Glutamatergic neuron (in vitro differentiated cells): Measurements from ENCODE around the gene FLAD1. TPM values are rescaled to one million over a fixed set of nuclear protein-coding genes. Genes with fewer than 3 reads are reported as not detected.
A peak's percentile ranks its signal among the peaks of the same experiment; 100 is the strongest.

Experiments
- DNase-seq: peaks from one replicate; pipeline ENCODE4 v3.0.0; 2022
- H3K27ac Mint-ChIP-seq: one replicate; pipeline ENCODE4 v1.8.0; 2020; ENCODE audit warnings: mild to moderate bottlenecking, mixed read lengths, inconsistent platforms; ENCODE audit not compliant: unreplicated experiment
- H3K27me3 Mint-ChIP-seq: one replicate; pipeline ENCODE4 v1.8.0; 2020; ENCODE audit warnings: mild to moderate bottlenecking, moderate library complexity, mixed read lengths, inconsistent platforms; ENCODE audit not compliant: unreplicated experiment
- H3K36me3 Mint-ChIP-seq: one replicate; pipeline ENCODE4 v1.8.0; 2020; ENCODE audit warnings: mild to moderate bottlenecking, mixed read lengths, inconsistent platforms; ENCODE audit not compliant: unreplicated experiment
- H3K4me1 Mint-ChIP-seq: one replicate; pipeline ENCODE4 v1.8.0; 2020; ENCODE audit warnings: mild to moderate bottlenecking, low read depth, mixed read lengths, inconsistent platforms; ENCODE audit not compliant: unreplicated experiment
- H3K4me3 Mint-ChIP-seq: one replicate; pipeline ENCODE4 v1.8.0; 2020; ENCODE audit warnings: mild to moderate bottlenecking, mixed read lengths, inconsistent platforms; ENCODE audit not compliant: unreplicated experiment
- H3K9me3 Mint-ChIP-seq: one replicate; pipeline ENCODE4 v1.8.0; 2020; ENCODE audit warnings: mild to moderate bottlenecking, moderate library complexity, mixed read lengths, inconsistent platforms; ENCODE audit not compliant: unreplicated experiment
- total RNA-seq: library from RNA; stranded (reverse); fragmentation: NEBNext Ultra II Directional; extraction: Animal tissue kit (Norgen Biotek cat#: 25700); gene quantifications from one replicate; pipeline ENCODE4 v1.2.1, GENCODE V29; 2021; ENCODE audit not compliant: unreplicated experiment
- TF ChIP-seq, protein P1 (sequence below): fragments of 200-600 bp; sonication (generic); IDR thresholded peaks from one replicate; pipeline ENCODE4 v1.5.0; 2021; ENCODE audit not compliant: partially characterized antibody, unreplicated experiment

The FLAD1 gene
- total RNA-seq, 1 donor from 2014 or later, result 68.8 TPM

DNA sequence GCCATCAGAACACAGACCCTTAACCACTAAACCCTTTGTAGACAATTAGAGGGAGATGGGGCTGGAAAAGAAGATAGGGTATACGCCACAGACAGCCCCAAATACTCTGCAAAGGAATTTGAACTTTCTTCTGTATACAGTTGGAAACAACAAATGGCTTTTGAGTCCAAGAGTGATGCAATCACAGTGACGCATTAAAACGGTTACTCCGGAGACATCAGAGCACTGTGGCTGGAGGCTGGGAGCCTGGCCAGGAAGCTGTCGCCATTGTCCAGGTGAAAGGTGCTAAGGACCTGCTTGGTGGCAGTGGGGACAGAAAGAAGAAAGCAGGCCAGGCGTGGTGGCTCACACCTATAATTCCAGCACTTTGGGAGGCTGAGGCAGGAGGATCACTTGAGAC, 4.2 kb downstream of the FLAD1 start:
- peaks cover 5% of the 10 kb centered on the region for H3K36me3 Mint-ChIP-seq
- no peak overlapping the region for H3K27ac Mint-ChIP-seq
- peaks cover 3% of the 10 kb centered on the region for H3K4me1 Mint-ChIP-seq
- TF ChIP-seq, protein P1, sequence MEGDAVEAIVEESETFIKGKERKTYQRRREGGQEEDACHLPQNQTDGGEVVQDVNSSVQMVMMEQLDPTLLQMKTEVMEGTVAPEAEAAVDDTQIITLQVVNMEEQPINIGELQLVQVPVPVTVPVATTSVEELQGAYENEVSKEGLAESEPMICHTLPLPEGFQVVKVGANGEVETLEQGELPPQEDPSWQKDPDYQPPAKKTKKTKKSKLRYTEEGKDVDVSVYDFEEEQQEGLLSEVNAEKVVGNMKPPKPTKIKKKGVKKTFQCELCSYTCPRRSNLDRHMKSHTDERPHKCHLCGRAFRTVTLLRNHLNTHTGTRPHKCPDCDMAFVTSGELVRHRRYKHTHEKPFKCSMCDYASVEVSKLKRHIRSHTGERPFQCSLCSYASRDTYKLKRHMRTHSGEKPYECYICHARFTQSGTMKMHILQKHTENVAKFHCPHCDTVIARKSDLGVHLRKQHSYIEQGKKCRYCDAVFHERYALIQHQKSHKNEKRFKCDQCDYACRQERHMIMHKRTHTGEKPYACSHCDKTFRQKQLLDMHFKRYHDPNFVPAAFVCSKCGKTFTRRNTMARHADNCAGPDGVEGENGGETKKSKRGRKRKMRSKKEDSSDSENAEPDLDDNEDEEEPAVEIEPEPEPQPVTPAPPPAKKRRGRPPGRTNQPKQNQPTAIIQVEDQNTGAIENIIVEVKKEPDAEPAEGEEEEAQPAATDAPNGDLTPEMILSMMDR, result no peak
- no peak overlapping the region for H3K4me3 Mint-ChIP-seq
- peaks cover 2% of the 10 kb centered on the region for H3K9me3 Mint-ChIP-seq
- DNase-seq, result no peak
- H3K27me3 Mint-ChIP-seq, result peaks cover 3% of the 10 kb centered on the region

DNA sequence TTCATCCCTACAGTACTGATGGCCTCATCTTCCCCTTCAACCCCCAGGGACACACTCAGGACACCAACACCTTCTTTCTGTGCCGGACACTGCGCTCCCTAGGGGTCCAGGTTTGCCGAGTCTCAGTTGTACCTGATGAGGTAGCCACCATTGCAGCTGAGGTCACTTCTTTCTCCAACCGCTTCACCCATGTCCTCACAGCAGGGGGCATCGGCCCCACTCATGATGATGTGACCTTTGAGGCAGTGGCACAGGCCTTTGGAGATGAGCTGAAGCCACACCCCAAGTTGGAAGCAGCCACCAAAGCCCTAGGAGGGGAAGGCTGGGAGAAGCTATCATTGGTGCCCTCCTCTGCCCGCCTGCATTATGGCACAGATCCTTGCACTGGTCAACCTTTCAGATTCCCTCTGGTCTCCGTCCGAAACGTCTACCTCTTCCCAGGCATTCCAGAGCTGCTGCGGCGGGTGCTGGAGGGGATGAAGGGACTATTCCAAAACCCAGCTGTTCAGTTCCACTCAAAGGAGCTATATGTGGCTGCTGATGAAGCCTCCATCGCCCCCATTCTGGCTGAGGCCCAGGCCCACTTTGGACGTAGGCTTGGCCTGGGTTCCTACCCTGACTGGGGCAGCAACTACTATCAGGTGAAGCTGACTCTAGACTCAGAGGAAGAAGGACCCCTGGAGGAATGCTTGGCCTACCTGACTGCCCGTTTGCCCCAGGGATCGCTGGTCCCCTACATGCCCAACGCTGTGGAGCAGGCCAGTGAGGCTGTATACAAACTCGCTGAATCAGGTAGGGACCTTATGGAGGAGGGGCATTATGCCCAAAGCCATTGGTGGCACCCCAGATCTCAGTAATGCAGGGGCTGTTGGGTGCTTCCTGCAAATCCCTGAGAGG, 5.2 kb downstream of the FLAD1 start:
- Mint-ChIP-seq H3K9me3 (peaks cover 2% of the 10 kb centered on the region), H3K4me1 (peaks cover 3% of the 10 kb centered on the region), H3K4me3 (no peak overlapping the region), H3K36me3 (peaks cover 5% of the 10 kb centered on the region), H3K27me3 (peaks cover 5% of the 10 kb centered on the region), H3K27ac (no peak overlapping the region)
- TF ChIP-seq, protein P1, result no peak
- no peak for DNase-seq

DNA sequence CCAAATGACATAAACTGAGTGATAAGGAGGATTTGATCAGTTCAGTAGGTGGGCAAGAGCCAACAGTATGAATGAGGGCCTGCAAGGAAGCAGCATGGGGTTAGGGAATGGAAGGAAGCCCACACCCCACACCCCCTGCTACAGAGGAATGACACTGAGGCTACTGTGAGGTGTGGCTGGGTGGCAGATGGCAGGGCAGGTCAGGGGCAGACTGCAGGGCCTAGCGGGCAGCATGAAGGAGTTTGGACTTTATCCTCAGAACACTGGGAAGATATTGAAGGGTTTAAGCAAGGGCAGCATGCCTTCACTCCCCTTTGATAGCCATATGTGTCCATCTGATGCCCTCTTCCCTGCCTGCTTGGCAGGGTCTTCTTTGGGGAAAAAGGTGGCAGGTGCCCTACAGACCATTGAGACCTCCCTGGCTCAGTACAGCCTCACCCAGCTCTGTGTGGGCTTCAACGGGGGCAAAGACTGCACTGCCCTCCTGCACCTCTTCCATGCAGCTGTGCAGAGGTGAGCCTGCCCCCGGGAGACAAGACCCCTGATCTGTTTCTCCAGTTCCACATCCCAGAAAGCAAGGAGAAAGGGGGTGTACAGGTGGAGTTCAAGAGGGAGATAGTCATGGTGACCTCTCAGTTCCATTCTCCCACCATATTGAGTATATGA, 6.2 kb downstream of the FLAD1 start:
- Mint-ChIP-seq H3K27ac (peak overlapping the region; percentile 14), H3K4me1 (peaks cover 3% of the 10 kb centered on the region), H3K9me3 (no peaks in the 10 kb centered on the region), H3K36me3 (peaks cover 5% of the 10 kb centered on the region), H3K27me3 (peaks cover 5% of the 10 kb centered on the region), H3K4me3 (no peak overlapping the region)
- DNase-seq, result no peak
- TF ChIP-seq, protein P1, result no peak

DNA sequence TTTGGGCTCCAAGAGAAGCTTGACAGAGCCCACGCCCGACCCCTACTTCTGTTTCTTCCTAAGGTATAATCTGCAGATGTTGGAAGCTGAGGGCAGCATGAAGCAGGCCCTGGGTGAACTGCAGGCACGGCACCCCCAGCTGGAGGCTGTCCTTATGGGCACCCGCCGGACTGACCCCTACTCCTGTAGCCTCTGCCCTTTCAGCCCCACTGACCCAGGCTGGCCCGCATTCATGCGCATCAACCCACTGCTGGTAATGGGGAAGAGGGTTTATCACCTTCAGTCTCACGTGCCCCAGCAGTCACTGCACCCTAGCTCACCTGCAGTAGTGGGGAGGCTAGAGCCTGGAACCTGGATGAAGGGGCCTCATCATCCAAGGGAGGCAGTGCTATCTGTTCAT, 7.1 kb downstream of the FLAD1 start:
- H3K36me3 Mint-ChIP-seq, result peaks cover 5% of the 10 kb centered on the region
- DNase-seq, result no peak
- H3K27ac Mint-ChIP-seq, result no peak overlapping the region
- H3K4me1 Mint-ChIP-seq, result peaks cover 3% of the 10 kb centered on the region
- H3K4me3 Mint-ChIP-seq, result no peak overlapping the region
- no peaks in the 10 kb centered on the region for H3K9me3 Mint-ChIP-seq
- H3K27me3 Mint-ChIP-seq, result peaks cover 5% of the 10 kb centered on the region
- TF ChIP-seq, protein P1, result no peak
